Heart left ventricle (tissue), 16 donors: Measurements from ENCODE around the gene NR1I3. TPM values are rescaled to one million over a fixed set of nuclear protein-coding genes. Genes with fewer than 3 reads are reported as not detected.

Experiments
- ATAC-seq, 4 donors: fragments of 200-7000 bp; cut with Tn5 transposase; one replicate each; pipeline ENCODE4 v1.9.1; 2020 to 2022; ENCODE audit warnings: moderate library complexity in 4 of 4, mild to moderate bottlenecking in 3 of 4, moderate number of reproducible peaks in 1 of 4
- DNase-seq, 5 donors: peaks; one replicate each; pipeline ENCODE4 v3.0.0-alpha.2; 2020
- H3K27ac ChIP-seq, 12 donors: fragments of 200-600 bp; sonication (generic) in 4 of 12; one replicate each; pipeline versions ENCODE4 v1.5.0 to v1.8.0; 2016 to 2022; ENCODE audit warnings: mild to moderate bottlenecking in 2 of 12
- H3K27me3 ChIP-seq, 9 donors: fragments of 200-600 bp; sonication (generic) in 2 of 9; one replicate each; pipeline versions ENCODE4 v1.5.1 to v1.8.0; 2016 to 2022; ENCODE audit warnings: mild to moderate bottlenecking in 3 of 9
- H3K36me3 ChIP-seq, 9 donors: fragments of 200-600 bp; sonication (generic) in 2 of 9; one replicate each; pipeline versions ENCODE4 v1.5.0 to v1.8.0; 2018 to 2022; ENCODE audit warnings: mild to moderate bottlenecking in 2 of 9
- H3K4me1 ChIP-seq, 12 donors: fragments of 200-600 bp; sonication (generic) in 4 of 12; one replicate each; pipeline versions ENCODE4 v1.5.0 to v1.8.0; 2016 to 2022; ENCODE audit warnings: mild to moderate bottlenecking in 3 of 12
- H3K4me3 ChIP-seq, 12 donors: fragments of 200-600 bp; sonication (generic) in 4 of 12; one replicate each; pipeline versions ENCODE4 v1.5.0 to v1.8.0; 2017 to 2022; ENCODE audit warnings: mild to moderate bottlenecking in 9 of 12, moderate library complexity in 4 of 12
- H3K9me3 ChIP-seq, 12 donors: fragments of 200-600 bp; sonication (generic) in 4 of 12; one replicate each; pipeline versions ENCODE4 v1.5.0 to v1.8.0; 2016 to 2022; ENCODE audit warnings: mild to moderate bottlenecking in 1 of 12
- CTCF ChIP-seq, 12 donors: fragments of 200-600 bp; sonication (generic) in 4 of 12; IDR thresholded peaks; one replicate each; pipeline versions ENCODE4 v1.5.0 to v1.8.0; 2018 to 2022; ENCODE audit warnings: antibody characterized with exemption in 12 of 12, mild to moderate bottlenecking in 5 of 12
- POLR2A ChIP-seq, 2 donors: fragments of 450-650 bp; IDR thresholded peaks; one replicate each; pipeline ENCODE4 v1.6.1; 2017; ENCODE audit warnings: antibody characterized with exemption in 2 of 2, mild to moderate bottlenecking in 2 of 2, moderate library complexity in 2 of 2
- WGBS, 4 donors: extraction: QIAGEN DNeasy Blood & Tissue Kit in 2 of 4; methylation state at CpG; one replicate each; pipeline versions ENCODE4 v1.1.5 to v1.1.7; 2013 to 2018; 5-methylcytosine and 5-hydroxymethylcytosine counted together
- intact Hi-C, 10 donors: fragments of 100-400 bp; cut with DNase I; formaldehyde crosslinking; loops; one replicate each; pipeline versions ENCODE4 v1.11.1 to v1.14.2; 2022
- polyA plus RNA-seq, 2 donors: library from polyadenylated mRNA; stranded (reverse); fragments of 200-250 nt; gene quantifications; one replicate each; pipeline ENCODE4 v1.2.3, GENCODE V29; 2013
- total RNA-seq, 9 donors: library from RNA; depleted of rRNA in 2 of 9; stranded (reverse); fragments of >200 nt in 2 of 9; fragmentation: NEBNext Ultra II Directional in 3 of 9; extraction: Animal tissue kit (Norgen Biotek cat#: 25700) in 3 of 9; gene quantifications; one replicate each; pipeline versions ENCODE4 v1.1.0 to v1.2.4, GENCODE V29; 2016 to 2023
- donor health status: ischemic (EF 13 %, LVEDD 7.1; RV severe dilation, severe dysfunction).
- donor health status: healthy with polysubstance abuse.
- donor health status: DM: no; HTN: yes; CAD: no.
- donor health status: DM: no; HTN: no; CAD: no.
- donor health status: ischemic (EF 25% LVEDD 6.9; RV normal size, moderate dysfunction).
- donor health status: ischemic (EF 25% LVEDD 5.7; RV mildly dilated, moderate dysfunction).
- donor health status: healthy.
- donor health status: DM: yes; HTN: yes; CAD: no.
- donor health status: ischemic (EF 35%, LVEDD 5.7; RV mildly dilated, moderate dysfunction).
- donor health status: nonischemic (EF 11% LVEDD 7.7; RV severe dilation, severe dysfunction).
- donor health status: DM: yes; HTN: yes; CAD: no.
- donor health status: PGD.
- donor health status: ischemic (EF 29% LVEDD 5.4; RV normal size, mild dysfunction).
- donor health status: nonischemic (EF 23%, LVEDD 6.1; RV moderate dilation, normal function).

The NR1I3 gene
- total and polyA plus RNA-seq, 11 donors: 0.23 TPM; not detected in 10

GRCh38 chr1:161222175-161223019 is 15.6 kb downstream of the NR1I3 start:
- H3K36me3 ChIP-seq: peaks cover 0 to 22% (median 0%) of the 10 kb centered on the region in 9 donors
- no peak overlapping the region for H3K27ac ChIP-seq
- no peak for DNase-seq
- 73 to 82% (median 75%) methylated on average over 6 of the region's 6 CpGs for WGBS, 4 donors
- intact Hi-C loops: loop anchor here in 1 of 10 donors (10.0 kb wide), 1 partner anchor 92 kb away; the partner anchor contains the start of gene SDHC
- H3K9me3 ChIP-seq: no peaks in the 10 kb centered on the region
- no peak for ATAC-seq
- no peak overlapping the region for H3K4me3 ChIP-seq
- TF ChIP-seq CTCF (IDR thresholded peaks at IDR 0.05) (no peak), POLR2A (IDR thresholded peaks at IDR 0.05) (no peak)
- no peaks in the 10 kb centered on the region for H3K27me3 ChIP-seq
- H3K4me1 ChIP-seq: peaks cover 0 to 32% (median 14%) of the 10 kb centered on the region in 12 donors

GRCh38 chr1:161220002-161220401 is 18.0 kb downstream of the NR1I3 start:
- Histone ChIP-seq H3K27me3 (no peaks in the 10 kb centered on the region), H3K9me3 (no peaks in the 10 kb centered on the region), H3K4me3 (no peak overlapping the region), H3K27ac (no peak overlapping the region), H3K4me1 (peaks cover 0 to 24% (median 1%) of the 10 kb centered on the region in 12 donors), H3K36me3 (peaks cover 0 to 22% (median under 1%) of the 10 kb centered on the region in 9 donors)
- TF ChIP-seq CTCF (IDR thresholded peaks at IDR 0.05) (no peak), POLR2A (IDR thresholded peaks at IDR 0.05) (no peak)
- DNase-seq (no peak), ATAC-seq (no peak)
- intact Hi-C loops: loop anchor here in 1 of 10 donors (10.0 kb wide), 1 partner anchor 95 kb away; the partner anchor contains the start of gene SDHC
- 83 to 92% (median 87%) methylated on average over 5 of the region's 5 CpGs for WGBS, 4 donors

- ATAC-seq (no peak), DNase-seq (no peak)
- TF ChIP-seq CTCF (IDR thresholded peaks at IDR 0.05) (no peak), POLR2A (IDR thresholded peaks at IDR 0.05) (no peak)
- WGBS, 4 donors: 92 to 95% (median 93%) methylated on average over 5 of the region's 5 CpGs
- intact Hi-C loops: no loop called here
- no peaks in the 10 kb centered on the region for H3K27me3 ChIP-seq
- H3K9me3 ChIP-seq: no peaks in the 10 kb centered on the region
- peaks cover 0 to 23% (median 0%) of the 10 kb centered on the region in 12 donors for H3K4me1 ChIP-seq
- peaks cover 0 to 28% (median 7%) of the 10 kb centered on the region in 9 donors for H3K36me3 ChIP-seq
- H3K27ac ChIP-seq: no peak overlapping the region
- H3K4me3 ChIP-seq: no peak overlapping the region
Observed at GRCh38 chr1:161219078-161219892, 18.7 kb downstream of the NR1I3 start.
